ENCODE results near the gene WASHC3.
"Not testable (repeated sequence)": the region's sequence is repeated elsewhere in the genome, so short reads cannot be mapped to it uniquely, and the experiment has no call there.

Gene WASHC3

GRCh38 chr12:102061560-102062418, at the start of gene WASHC3:
WASHC3 (minus strand) TSS chr12:102061991; CDS start chr12:102061962, 29 bp downstream.
- DNase-seq (ENCODE audit: low read depth, low spot score), result peak; percentile 94

- no peak for DNase-seq (ENCODE audit: low read depth, low spot score)
These were observed 49.0 kb upstream of the WASHC3 start for GRCh38 chr12:102110782-102111181.

- no peak for DNase-seq (ENCODE audit: low read depth, low spot score)
These were observed 46.2 kb upstream of the WASHC3 start for GRCh38 chr12:102107970-102108369.

GRCh38 chr12:102106905-102107304, 45.1 kb upstream of the WASHC3 start:
- no peak for DNase-seq (ENCODE audit: low read depth, low spot score)

GRCh38 chr12:102096855-102097254, 35.1 kb upstream of the WASHC3 start:
- DNase-seq (ENCODE audit: low read depth, low spot score), result no peak

GRCh38 chr12:102095677-102096263, 34.0 kb upstream of the WASHC3 start:
- no peak for DNase-seq (ENCODE audit: low read depth, low spot score)

- DNase-seq (ENCODE audit: low read depth, low spot score), result no peak
These were observed 31.5 kb upstream of the WASHC3 start for GRCh38 chr12:102093319-102093718.

GRCh38 chr12:102089228-102089835, 27.5 kb upstream of the WASHC3 start:
- not testable (repeated sequence) for DNase-seq (ENCODE audit: low read depth, low spot score)

- DNase-seq (ENCODE audit: low read depth, low spot score), result no peak
These were observed 19.1 kb upstream of the WASHC3 start for GRCh38 chr12:102080842-102081241.

GRCh38 chr12:102072092-102072491, 10.3 kb upstream of the WASHC3 start:
- not testable (repeated sequence) for DNase-seq (ENCODE audit: low read depth, low spot score)

- no peak for DNase-seq (ENCODE audit: low read depth, low spot score)
These were observed 7.9 kb upstream of the WASHC3 start for GRCh38 chr12:102069707-102070106.

GRCh38 chr12:102067574-102068258, 5.9 kb upstream of the WASHC3 start:
- DNase-seq (ENCODE audit: low read depth, low spot score), result no peak

GRCh38 chr12:102064476-102064875, 2.7 kb upstream of the WASHC3 start:
- no peak for DNase-seq (ENCODE audit: low read depth, low spot score)

- DNase-seq (ENCODE audit: low read depth, low spot score), result no peak
These were observed 1.3 kb upstream of the WASHC3 start for GRCh38 chr12:102063069-102063468.

- no peak for DNase-seq (ENCODE audit: low read depth, low spot score)
These were observed 622 bp upstream of the WASHC3 start for GRCh38 chr12:102062419-102062806.

- no peak for DNase-seq (ENCODE audit: low read depth, low spot score)
These were observed 663 bp downstream of the WASHC3 start for GRCh38 chr12:102061096-102061559.

GRCh38 chr12:102059343-102059742, 2.4 kb downstream of the WASHC3 start:
- DNase-seq (ENCODE audit: low read depth, low spot score), result no peak

- DNase-seq (ENCODE audit: low read depth, low spot score), result no peak
These were observed 7.4 kb downstream of the WASHC3 start for GRCh38 chr12:102054345-102054744.

GRCh38 chr12:102053062-102053349, 8.8 kb downstream of the WASHC3 start:
- no peak for DNase-seq (ENCODE audit: low read depth, low spot score)

GRCh38 chr12:102052192-102053061, 9.4 kb downstream of the WASHC3 start:
- no peak for DNase-seq (ENCODE audit: low read depth, low spot score)

- no peak for DNase-seq (ENCODE audit: low read depth, low spot score)
These were observed 10.3 kb downstream of the WASHC3 start for GRCh38 chr12:102051431-102051965.
